Glomerular visceral epithelial cell (primary cell): ENCODE measurements around the gene COG4.

Experiments
- DNase-seq: peaks from one replicate; pipeline ENCODE4 v3.0.0-alpha.2; 2016; ENCODE audit errors: extremely low spot score

Gene COG4

DNA sequence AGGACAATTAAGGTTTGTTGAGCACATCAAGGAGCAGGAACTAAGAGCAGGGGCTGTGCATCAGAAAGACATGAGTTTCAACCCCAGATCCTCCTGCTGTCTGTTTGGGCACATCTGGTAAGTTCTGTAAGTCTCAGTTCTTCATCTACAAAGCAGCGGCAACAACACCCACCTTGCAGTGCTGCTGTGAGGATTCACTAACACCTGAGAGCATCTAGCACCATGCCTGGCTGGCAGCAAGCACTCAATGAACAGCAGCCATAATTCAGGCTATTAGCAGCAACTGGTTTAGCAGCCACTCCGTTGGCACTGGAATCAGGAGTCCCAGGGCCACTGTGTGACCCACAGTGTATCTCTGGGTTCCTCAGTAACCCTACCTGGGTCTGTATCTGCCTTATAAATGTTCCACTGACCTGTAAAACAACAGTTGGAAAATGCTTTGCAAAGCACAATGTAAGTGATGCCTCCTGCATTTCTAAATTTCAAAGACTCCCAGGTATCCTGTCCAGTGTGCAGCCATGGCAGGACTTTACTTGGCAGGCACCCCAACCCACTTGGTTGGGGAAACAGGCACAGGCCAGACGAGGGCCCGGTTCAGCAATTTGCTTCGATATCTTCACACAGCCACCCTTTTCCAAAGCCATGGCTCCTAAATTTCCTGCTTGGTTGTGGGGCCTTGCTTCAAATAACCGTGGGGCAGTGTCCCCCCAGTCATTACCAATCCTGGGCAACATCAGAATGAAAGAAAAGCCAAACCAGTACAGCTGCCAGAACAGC, 88.7 kb downstream of the COG4 start:
- DNase-seq: no peak

DNA sequence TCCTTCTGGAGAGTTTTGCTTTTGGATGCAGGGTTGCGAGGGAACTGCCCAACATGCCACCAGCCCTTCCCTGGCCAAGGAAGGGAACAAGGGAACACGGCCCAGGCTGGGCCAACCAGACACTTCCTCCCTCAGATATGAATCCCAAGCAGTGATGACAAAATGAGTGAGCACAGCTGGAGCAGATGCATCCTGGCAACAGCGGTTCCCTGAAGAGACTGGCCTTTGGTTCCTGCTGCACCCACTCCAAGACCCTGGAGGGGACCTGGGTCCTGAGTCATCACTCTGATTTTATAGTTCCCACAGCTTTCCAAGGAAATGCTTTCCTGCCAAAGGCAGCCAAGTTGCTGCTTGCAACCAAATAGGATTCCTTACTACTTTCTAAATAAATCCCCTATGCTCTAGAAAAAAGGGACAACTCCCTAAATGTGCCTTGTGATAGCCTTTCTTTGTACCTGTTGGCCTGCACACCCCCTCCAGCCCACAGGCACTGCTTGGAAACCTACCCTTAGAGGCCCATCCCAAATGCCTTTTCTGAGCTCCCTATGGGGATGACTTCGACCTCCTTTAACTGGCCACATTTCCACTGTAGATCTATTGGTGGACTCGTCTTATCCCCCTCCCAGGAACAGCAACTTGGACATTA, 89.8 kb downstream of the COG4 start:
- DNase-seq: peak; percentile 60

DNA sequence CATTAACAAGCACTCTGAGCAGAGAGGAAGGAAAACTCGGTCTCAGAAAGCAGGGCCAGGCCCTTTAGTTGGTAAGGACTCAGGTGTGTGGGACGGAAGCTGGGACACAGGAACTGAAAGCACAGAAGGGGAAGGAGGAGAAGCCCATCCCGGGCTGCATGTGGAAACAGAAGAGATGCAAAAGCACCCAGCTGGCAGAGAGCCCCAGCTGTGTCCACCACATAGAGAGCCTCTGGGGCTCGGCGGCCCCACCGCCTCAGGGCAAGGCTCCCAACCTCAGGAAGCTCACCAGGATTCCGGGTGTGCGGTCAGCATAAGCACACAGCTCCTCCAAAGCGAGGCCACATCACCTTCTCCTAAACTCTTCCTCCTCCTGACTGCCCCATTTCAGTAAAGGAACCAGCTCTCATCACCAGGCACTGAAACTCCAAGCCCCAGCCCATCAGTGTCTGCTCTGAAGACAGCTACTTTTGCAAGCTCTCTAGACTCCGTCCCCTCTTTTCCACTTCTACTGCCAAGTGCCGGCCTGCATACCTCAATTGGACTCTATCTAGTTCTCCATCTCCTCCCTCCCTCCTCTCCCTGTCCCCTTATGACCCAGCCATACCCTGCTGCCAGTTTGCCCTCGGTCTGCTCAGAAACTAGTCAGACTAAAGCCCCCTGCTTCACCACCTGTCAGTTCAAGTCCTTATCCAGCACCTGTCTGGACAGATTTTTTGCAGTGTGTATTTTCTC, 90.5 kb downstream of the COG4 start:
- DNase-seq: peak; percentile 52

DNA sequence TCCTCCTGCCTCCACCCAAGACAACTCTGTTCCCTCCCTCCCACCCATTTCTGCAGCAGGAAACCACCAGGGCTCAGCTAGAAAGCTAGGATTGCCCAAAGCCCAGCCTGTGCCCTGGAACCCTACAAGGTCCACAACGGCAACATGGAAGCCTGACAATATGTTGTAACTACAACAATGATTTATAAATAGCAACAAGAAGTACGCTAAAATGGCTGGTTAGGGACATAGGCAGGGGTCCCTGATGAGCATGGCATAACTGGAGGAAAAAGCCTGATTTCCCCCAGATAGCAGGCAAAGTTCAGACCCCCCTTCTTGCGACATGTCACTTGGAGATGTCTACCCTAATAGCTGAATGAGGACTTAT, 91.0 kb downstream of the COG4 start:
- DNase-seq: no peak

DNA sequence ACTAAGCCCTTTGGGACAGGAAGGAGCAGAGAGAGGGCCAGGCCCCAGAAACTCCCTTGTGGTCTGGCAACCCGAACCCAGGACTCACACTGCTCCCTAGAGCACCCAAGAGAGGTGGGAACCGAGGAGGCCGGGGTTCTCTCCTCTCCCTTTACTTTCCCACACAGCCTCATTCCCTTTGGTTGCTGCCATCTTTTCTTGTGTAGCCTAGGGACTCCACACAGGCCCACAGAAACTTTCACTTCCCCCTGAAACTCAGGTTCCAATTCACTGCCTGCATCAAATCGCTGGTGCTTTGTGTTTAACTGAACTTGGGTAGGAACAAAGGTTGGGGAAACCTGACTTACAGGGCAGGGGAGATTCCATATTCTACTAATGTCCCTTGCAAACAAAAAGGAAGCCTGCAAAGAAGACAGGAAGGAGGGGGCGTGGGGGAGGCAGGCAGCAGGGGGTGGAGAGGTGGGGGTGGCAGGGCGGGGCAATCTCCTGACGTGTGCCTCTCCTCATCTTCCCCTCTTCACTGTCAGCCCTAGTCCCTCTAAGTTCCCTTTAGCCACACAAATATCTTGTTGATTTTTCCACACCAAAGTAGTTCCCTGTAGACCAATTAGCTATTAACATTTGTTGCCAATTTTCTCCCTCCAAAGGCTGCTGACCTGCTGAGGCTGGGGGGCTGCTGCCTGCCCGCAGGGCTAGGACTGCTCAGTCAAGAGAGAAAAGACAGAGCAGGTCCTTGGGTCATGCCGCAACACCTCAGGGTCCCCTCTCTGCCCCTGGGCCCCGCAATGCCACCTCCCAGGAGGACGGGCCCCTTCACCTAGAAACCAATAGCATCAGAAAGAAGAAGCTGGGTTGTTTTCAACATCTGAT, 92.5 kb downstream of the COG4 start:
- DNase-seq: no peak
